Body of pancreas (tissue), 4 donors: ENCODE measurements around the gene ADAP2.

Experiments used
- CTCF ChIP-seq, 7 experiments: fragments of 450-650 bp in 4 of 7; fragments of 200-600 bp in 3 of 7; sonication (generic) in 3 of 7; IDR thresholded peaks; one replicate each; pipeline ENCODE4 v1.5.1; 2016 to 2019; ENCODE audit warnings: antibody characterized with exemption in 7 of 7
- POLR2A ChIP-seq, 3 donors: fragments of 450-650 bp; IDR thresholded peaks; one replicate each; pipeline ENCODE4 v1.6.1; 2016; ENCODE audit warnings: antibody characterized with exemption in 3 of 3, mild to moderate bottlenecking in 2 of 3

DNA sequence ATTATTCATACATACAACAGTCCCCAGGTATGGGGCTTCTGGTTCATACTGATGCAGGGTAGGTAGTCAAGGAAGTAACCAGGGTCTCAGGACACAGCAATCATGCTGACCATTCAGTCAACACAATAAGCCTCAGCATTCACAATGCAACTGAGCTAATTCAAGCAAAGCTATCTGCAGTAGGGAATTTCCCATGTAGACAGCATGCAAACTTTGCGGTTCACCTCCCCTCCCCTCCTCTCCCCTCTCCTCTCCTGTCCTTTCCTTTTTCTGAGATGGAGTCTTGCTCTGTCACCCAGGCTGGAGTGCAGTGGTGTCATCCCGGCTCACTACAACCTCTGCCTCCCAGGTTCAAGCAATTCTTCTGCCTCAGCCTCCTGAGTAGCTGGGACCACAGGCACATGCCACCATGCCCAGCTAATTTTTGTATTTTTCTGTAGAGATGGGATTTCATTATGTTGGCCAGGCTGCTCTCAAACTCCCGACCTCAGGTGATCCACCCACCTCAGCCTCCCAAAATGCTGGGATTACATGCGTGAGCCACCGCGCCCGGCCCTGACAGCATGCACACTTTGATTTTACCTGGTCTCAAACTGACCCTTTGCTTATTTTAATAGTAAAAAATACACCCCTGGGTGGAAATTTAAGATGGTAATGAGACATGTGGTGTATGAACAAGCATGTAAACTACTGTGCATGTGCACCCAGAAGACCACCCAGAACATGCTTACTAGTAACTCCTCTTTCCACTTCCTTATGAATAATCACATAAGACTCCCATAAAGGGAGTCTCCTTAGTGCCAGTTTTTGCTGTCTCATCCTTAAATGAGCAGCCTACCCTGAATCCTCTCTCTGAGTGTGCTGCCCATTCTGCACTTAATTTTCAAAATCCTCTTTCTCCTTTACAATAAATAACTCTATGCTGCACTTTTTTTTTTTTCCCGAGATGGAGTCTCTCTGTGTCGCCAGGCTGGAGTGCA is 39.8 kb downstream of the ADAP2 start:
- TF ChIP-seq CTCF (IDR thresholded peaks at IDR 0.05) (no peak), POLR2A (IDR thresholded peaks at IDR 0.05) (no peak)
